GM23338 (cell line): ENCODE results near the gene MDN1. TPM values are rescaled to one million over a fixed set of nuclear protein-coding genes. Genes with fewer than 3 reads are reported as not detected.

Experiments used
- ATAC-seq: fragments of 200-7000 bp; cut with Tn5 transposase; 3 replicates; pipeline ENCODE4 v1.9.1; 2020
- DNase-seq: peaks from one replicate; pipeline ENCODE4 v3.0.0-alpha.2; 2015; ENCODE audit warnings: low spot score
- H2AFZ ChIP-seq: fragments of 200-600 bp; sonication (generic); 2 replicates; pipeline ENCODE4 v1.8.0; 2016; ENCODE audit warnings: antibody characterized with exemption, mild to moderate bottlenecking, moderate library complexity
- H3F3A ChIP-seq: fragments of 200-600 bp; sonication (generic); replicated peaks from 2 replicates; pipeline ENCODE4 v1.8.0; 2017; ENCODE audit warnings: antibody characterized with exemption, mixed run types, low read depth
- H3K27ac ChIP-seq: fragments of 200-600 bp; sonication (generic); 2 replicates; pipeline ENCODE4 v1.6.1; 2016; ENCODE audit warnings: low read depth
- H3K27me3 ChIP-seq: fragments of 200-600 bp; sonication (generic); 2 replicates; pipeline ENCODE4 v1.8.0; 2016; ENCODE audit warnings: mild to moderate bottlenecking, mixed run types, moderate library complexity; ENCODE audit not compliant: insufficient read depth
- H3K36me3 ChIP-seq: fragments of 200-600 bp; sonication (generic); 2 replicates; pipeline ENCODE4 v1.8.0; 2016; ENCODE audit warnings: mild to moderate bottlenecking; ENCODE audit not compliant: insufficient read depth
- H3K4me1 ChIP-seq: fragments of 200-600 bp; sonication (generic); 2 replicates; pipeline ENCODE4 v1.8.0; 2016; ENCODE audit warnings: mild to moderate bottlenecking, moderate library complexity; ENCODE audit not compliant: insufficient read depth
- H3K4me2 ChIP-seq: fragments of 200-600 bp; sonication (generic); 2 replicates; pipeline ENCODE4 v1.7.1; 2017; ENCODE audit warnings: mixed run types
- H3K4me3 ChIP-seq: fragments of 200-600 bp; sonication (generic); 2 replicates; pipeline ENCODE4 v1.6.1; 2016; ENCODE audit warnings: mixed run types
- H3K79me2 ChIP-seq: fragments of 200-600 bp; sonication (generic); replicated peaks from 2 replicates; pipeline ENCODE4 v1.8.0; 2017; ENCODE audit warnings: mild to moderate bottlenecking; ENCODE audit not compliant: insufficient read depth
- H3K9me2 ChIP-seq: fragments of 200-600 bp; sonication (generic); 2 replicates; pipeline ENCODE4 v1.8.0; 2017; ENCODE audit not compliant: insufficient read depth
- H4K20me1 ChIP-seq: fragments of 200-600 bp; sonication (generic); replicated peaks from 2 replicates; pipeline ENCODE4 v1.8.0; 2017; ENCODE audit warnings: mild to moderate bottlenecking; ENCODE audit not compliant: insufficient read depth
- H3K27ac Mint-ChIP-seq: 2 replicates; pipeline ENCODE4 v1.8.0; 2020; ENCODE audit warnings: inconsistent platforms, mild to moderate bottlenecking, moderate library complexity, mixed read lengths
- H3K27me3 Mint-ChIP-seq: 3 replicates; pipeline ENCODE4 v1.8.0; 2022; ENCODE audit warnings: low read depth, mild to moderate bottlenecking, moderate library complexity, mixed read lengths, inconsistent platforms; ENCODE audit not compliant: insufficient read depth, poor library complexity
- H3K36me3 Mint-ChIP-seq: 3 replicates; pipeline ENCODE4 v1.8.0; 2021; ENCODE audit warnings: low read depth, mild to moderate bottlenecking, inconsistent platforms, moderate library complexity, mixed read lengths
- H3K4me1 Mint-ChIP-seq: 3 replicates; pipeline ENCODE4 v1.8.0; 2020; ENCODE audit warnings: mild to moderate bottlenecking, inconsistent platforms, mixed read lengths
- H3K4me3 Mint-ChIP-seq: 3 replicates; pipeline ENCODE4 v1.8.0; 2021; ENCODE audit warnings: moderate library complexity, mild to moderate bottlenecking, inconsistent platforms, mixed read lengths
- H3K9me3 Mint-ChIP-seq: 3 replicates; pipeline ENCODE4 v1.8.0; 2020; ENCODE audit warnings: moderate library complexity, mild to moderate bottlenecking, inconsistent platforms, mixed read lengths
- CREB1 ChIP-seq: fragments of 250-450 bp; sonication (Bioruptor Pico); IDR thresholded peaks from 2 replicates; pipeline ENCODE4 v1.5.0; 2020; ENCODE audit warnings: low read depth, mild to moderate bottlenecking, moderate library complexity
- ETS1 ChIP-seq: IDR thresholded peaks from 2 replicates; pipeline ENCODE4 v1.6.1; 2016; ENCODE audit warnings: antibody characterized with exemption
- EZH2phosphoT487 ChIP-seq: fragments of 200-600 bp; sonication (generic); IDR thresholded peaks from one replicate; pipeline ENCODE4 v1.8.1; 2018; ENCODE audit warnings: antibody characterized with exemption; ENCODE audit not compliant: unreplicated experiment
- JUNB ChIP-seq: IDR thresholded peaks from one replicate; pipeline ENCODE4 v1.6.1; 2016; ENCODE audit warnings: antibody characterized with exemption; ENCODE audit not compliant: unreplicated experiment
- NANOG ChIP-seq: IDR thresholded peaks from 2 replicates; pipeline ENCODE4 v1.6.1; 2016; ENCODE audit warnings: antibody characterized with exemption, borderline replicate concordance
- POLR2AphosphoS5 ChIP-seq: IDR thresholded peaks from 2 replicates; pipeline ENCODE4 v1.6.1; 2016; ENCODE audit warnings: antibody characterized with exemption, low read depth
- REST ChIP-seq: IDR thresholded peaks from one replicate; pipeline ENCODE4 v1.6.1; 2018; ENCODE audit warnings: antibody characterized with exemption; ENCODE audit not compliant: unreplicated experiment
- ZNF114 ChIP-seq: fragments of 250-450 bp; sonication (Bioruptor Pico); IDR thresholded peaks from 2 replicates; pipeline ENCODE4 v1.5.0; 2020; ENCODE audit warnings: mild to moderate bottlenecking, moderate library complexity
- ZNF331 ChIP-seq: fragments of 250-450 bp; sonication (Bioruptor Pico); IDR thresholded peaks from 2 replicates; pipeline ENCODE4 v1.5.0; 2020; ENCODE audit warnings: low read depth, mild to moderate bottlenecking, moderate library complexity
- polyA plus RNA-seq: library from polyadenylated mRNA; unstranded; fragments of >200 nt; fragmentation: Nextera tagmentation; extraction: Ambion mirVana; gene quantifications from 2 replicates; pipeline ENCODE4 v1.2.1, GENCODE V29; 2016
- total RNA-seq: library from RNA; depleted of rRNA; stranded (reverse); fragments of >200 nt; shearing (Covaris generic); gene quantifications from 2 replicates; pipeline ENCODE4 v1.2.3, GENCODE V29; 2014
- TF ChIP-seq, protein P1 (sequence below), 2 experiments: fragments of 200-600 bp in 1 of 2; sonication (generic) in 1 of 2; conservative IDR thresholded peaks; 2 replicates each; pipeline versions ENCODE4 v1.5.1 to v1.6.1; 2016 to 2017; ENCODE audit warnings: antibody characterized with exemption in 2 of 2, low read depth in 2 of 2, mild to moderate bottlenecking in 2 of 2, moderate library complexity in 1 of 2

The MDN1 gene
- total and polyA plus RNA-seq, 2 experiments from 2014 or later: 165 to 217 TPM

DNA sequence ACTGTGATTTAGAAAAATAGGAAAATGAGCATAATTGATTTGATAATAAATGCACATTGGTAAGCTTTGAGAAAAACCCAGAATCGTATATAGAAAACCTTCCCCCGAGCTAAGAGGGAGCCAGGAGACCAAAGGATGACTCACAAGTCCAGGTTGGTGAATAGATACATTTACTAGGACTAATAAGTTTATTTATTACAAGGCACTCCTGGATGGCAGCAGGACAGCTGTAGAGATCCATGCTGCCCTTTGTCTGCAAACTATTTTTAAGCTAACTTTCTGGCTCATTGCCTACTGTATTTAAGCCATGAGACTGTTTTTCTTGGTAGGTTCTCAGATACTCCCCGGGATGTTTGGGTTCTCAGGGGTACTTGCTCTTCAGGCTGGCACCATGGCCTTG is 23.5 kb upstream of the MDN1 start (continued):
- no peak for TF ChIP-seq REST

GRCh38 chr6:89842228-89842627 is 22.6 kb upstream of the MDN1 start:
- H3K4me3 ChIP-seq: no peak overlapping the region
- H3K9me3 Mint-ChIP-seq: no peaks in the 10 kb centered on the region
- no peaks in the 10 kb centered on the region for H3K27me3 ChIP-seq
- peaks cover 28% of the 10 kb centered on the region; the same call in 2 of the 3 replicates for H3K36me3 Mint-ChIP-seq
- peaks cover 98% of the 10 kb centered on the region for H3K79me2 ChIP-seq
- no peaks in the 10 kb centered on the region for H3K4me1 ChIP-seq
- no peak overlapping the region for H3K4me2 ChIP-seq
- H2AFZ ChIP-seq: no peak overlapping the region
- no peak overlapping the region for H3K4me3 Mint-ChIP-seq
- no peaks in the 10 kb centered on the region for H3F3A ChIP-seq
- H3K9me2 ChIP-seq: no peaks in the 10 kb centered on the region
- H4K20me1 ChIP-seq: peaks cover 49% of the 10 kb centered on the region
- DNase-seq: no peak
- H3K4me1 Mint-ChIP-seq: peaks cover 4% of the 10 kb centered on the region; the same call in 2 of the 3 replicates
- peak overlapping the region; percentile 63 for H3K27ac Mint-ChIP-seq
- H3K27me3 Mint-ChIP-seq: peaks cover 4% of the 10 kb centered on the region
- ATAC-seq: no peak
- H3K36me3 ChIP-seq: peaks cover 9% of the 10 kb centered on the region
- no peak overlapping the region for H3K27ac ChIP-seq
- no peak for TF ChIP-seq ZNF331 (CRISPR knock-in tag)
- TF ChIP-seq, protein P1, sequence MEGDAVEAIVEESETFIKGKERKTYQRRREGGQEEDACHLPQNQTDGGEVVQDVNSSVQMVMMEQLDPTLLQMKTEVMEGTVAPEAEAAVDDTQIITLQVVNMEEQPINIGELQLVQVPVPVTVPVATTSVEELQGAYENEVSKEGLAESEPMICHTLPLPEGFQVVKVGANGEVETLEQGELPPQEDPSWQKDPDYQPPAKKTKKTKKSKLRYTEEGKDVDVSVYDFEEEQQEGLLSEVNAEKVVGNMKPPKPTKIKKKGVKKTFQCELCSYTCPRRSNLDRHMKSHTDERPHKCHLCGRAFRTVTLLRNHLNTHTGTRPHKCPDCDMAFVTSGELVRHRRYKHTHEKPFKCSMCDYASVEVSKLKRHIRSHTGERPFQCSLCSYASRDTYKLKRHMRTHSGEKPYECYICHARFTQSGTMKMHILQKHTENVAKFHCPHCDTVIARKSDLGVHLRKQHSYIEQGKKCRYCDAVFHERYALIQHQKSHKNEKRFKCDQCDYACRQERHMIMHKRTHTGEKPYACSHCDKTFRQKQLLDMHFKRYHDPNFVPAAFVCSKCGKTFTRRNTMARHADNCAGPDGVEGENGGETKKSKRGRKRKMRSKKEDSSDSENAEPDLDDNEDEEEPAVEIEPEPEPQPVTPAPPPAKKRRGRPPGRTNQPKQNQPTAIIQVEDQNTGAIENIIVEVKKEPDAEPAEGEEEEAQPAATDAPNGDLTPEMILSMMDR (conservative IDR thresholded peaks at IDR 0.05; ENCODE audit: low read depth in 2 of 2): no peak
- no peak for TF ChIP-seq POLR2AphosphoS5
- TF ChIP-seq EZH2phosphoT487: no peak
- no peak for TF ChIP-seq JUNB
- TF ChIP-seq ZNF114 (CRISPR knock-in tag): no peak
- no peak for TF ChIP-seq CREB1
- TF ChIP-seq ETS1: no peak
- no peak for TF ChIP-seq REST
- no peak for TF ChIP-seq NANOG
